ENCODE measurements around the gene EGR4. TPM values are rescaled to one million over a fixed set of nuclear protein-coding genes. Genes with fewer than 3 reads are reported as not detected.

The EGR4 gene
- total RNA-seq, 1 donor, result not detected

DNA sequence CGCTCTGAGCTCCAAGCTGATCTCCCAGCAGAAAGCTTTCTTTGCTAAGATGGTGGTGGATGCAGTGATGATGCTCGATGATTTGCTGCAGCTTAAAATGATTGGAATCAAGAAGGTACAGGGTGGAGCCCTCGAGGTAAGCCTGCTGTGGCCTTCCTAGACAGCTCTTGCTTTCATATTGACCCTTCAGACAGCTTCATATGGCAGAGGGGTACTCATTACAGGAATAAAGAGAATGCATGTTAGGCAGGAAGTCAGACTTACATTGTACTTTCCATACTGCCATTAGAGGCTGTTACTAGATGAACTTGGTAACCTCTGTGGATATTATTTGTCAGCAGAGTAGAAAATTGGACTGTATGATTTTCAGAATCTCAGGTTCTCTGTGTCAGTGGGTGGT lies 48.8 kb downstream of the EGR4 start:
- Histone ChIP-seq H4K20me1 (ENCODE audit: insufficient read depth, low read length) (peaks cover 48% of the 10 kb centered on the region), H3K4me2 (ENCODE audit: insufficient read depth, low read length) (no peak overlapping the region), H3K36me3 (ENCODE audit: insufficient read depth, low read length) (peaks cover 87% of the 10 kb centered on the region), H3K4me1 (ENCODE audit: insufficient read depth, low read length) (peaks cover 6% of the 10 kb centered on the region), H2AFZ (ENCODE audit: low read length) (no peak overlapping the region), H3K79me2 (ENCODE audit: insufficient read depth, low read length) (peaks cover 61% of the 10 kb centered on the region), H3K9me3 (ENCODE audit: low read depth, low read length) (no peaks in the 10 kb centered on the region), H3K4me3 (ENCODE audit: insufficient read depth, low read length) (no peak overlapping the region), H3K27ac (ENCODE audit: low read depth, low read length) (no peak overlapping the region), H3K27me3 (ENCODE audit: insufficient read depth, low read length) (no peaks in the 10 kb centered on the region)
- TF ChIP-seq, protein P1, sequence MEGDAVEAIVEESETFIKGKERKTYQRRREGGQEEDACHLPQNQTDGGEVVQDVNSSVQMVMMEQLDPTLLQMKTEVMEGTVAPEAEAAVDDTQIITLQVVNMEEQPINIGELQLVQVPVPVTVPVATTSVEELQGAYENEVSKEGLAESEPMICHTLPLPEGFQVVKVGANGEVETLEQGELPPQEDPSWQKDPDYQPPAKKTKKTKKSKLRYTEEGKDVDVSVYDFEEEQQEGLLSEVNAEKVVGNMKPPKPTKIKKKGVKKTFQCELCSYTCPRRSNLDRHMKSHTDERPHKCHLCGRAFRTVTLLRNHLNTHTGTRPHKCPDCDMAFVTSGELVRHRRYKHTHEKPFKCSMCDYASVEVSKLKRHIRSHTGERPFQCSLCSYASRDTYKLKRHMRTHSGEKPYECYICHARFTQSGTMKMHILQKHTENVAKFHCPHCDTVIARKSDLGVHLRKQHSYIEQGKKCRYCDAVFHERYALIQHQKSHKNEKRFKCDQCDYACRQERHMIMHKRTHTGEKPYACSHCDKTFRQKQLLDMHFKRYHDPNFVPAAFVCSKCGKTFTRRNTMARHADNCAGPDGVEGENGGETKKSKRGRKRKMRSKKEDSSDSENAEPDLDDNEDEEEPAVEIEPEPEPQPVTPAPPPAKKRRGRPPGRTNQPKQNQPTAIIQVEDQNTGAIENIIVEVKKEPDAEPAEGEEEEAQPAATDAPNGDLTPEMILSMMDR (IDR thresholded peaks at IDR 0.05; ENCODE audit: extremely low read depth, low read depth, low read length), result no peak
- no peak for DNase-seq (ENCODE audit: insufficient read length, low spot score, missing footprints)

DNA sequence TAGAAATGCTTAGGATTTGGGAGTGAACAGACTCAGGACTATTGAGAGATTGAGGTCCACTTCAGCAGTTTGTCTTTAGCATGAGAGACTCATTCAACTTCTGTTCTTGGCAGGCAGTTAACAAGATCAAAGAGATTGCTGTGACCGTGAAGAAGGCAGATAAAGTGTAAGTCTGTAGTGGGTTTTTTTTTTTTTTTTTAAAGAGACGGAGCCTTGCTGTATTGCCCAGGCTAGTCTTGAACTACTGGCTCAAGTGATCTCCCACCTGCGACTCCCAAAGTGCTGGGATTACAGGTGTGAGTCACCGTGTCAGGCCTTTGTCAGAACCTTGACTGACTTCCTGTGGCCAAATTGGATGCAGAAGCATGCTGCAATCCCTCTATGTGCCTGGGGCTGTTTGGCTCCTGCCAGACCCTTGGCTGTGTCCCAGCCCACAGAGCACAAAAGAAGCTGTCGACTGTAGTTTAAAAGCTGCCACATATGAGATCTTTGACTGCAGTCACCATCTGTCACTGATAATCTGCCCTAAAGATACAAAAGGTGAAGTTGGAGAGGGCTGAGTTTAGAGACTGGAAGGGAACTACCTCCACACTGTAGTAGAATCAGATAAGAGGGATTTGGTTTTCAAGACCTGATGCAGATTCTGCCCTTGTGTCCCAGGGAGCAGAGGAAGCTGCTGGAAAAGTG lies 49.3 kb downstream of the EGR4 start:
- DNase-seq (ENCODE audit: insufficient read length, low spot score, missing footprints), result no peak
- Histone ChIP-seq H2AFZ (ENCODE audit: low read length) (no peak overlapping the region), H3K27me3 (ENCODE audit: insufficient read depth, low read length) (no peaks in the 10 kb centered on the region), H3K4me2 (ENCODE audit: insufficient read depth, low read length) (no peak overlapping the region), H3K79me2 (ENCODE audit: insufficient read depth, low read length) (peaks cover 67% of the 10 kb centered on the region), H3K36me3 (ENCODE audit: insufficient read depth, low read length) (peaks cover 82% of the 10 kb centered on the region), H4K20me1 (ENCODE audit: insufficient read depth, low read length) (peaks cover 53% of the 10 kb centered on the region), H3K4me3 (ENCODE audit: insufficient read depth, low read length) (no peak overlapping the region), H3K4me1 (ENCODE audit: insufficient read depth, low read length) (peaks cover 12% of the 10 kb centered on the region), H3K27ac (ENCODE audit: low read depth, low read length) (no peak overlapping the region), H3K9me3 (ENCODE audit: low read depth, low read length) (no peaks in the 10 kb centered on the region)
- TF ChIP-seq, protein P1 (IDR thresholded peaks at IDR 0.05; ENCODE audit: extremely low read depth, low read depth, low read length), result no peak

Small RNA genes within 50 kb of the gene (small RNA-seq; reads per million reads assigned to genes)
- not detected for gene RNU6-111P

Other genes starting within 250 kb of the EGR4 start
- gene SFXN5, start 221.8 kb downstream of the EGR4 start, total RNA-seq, result 13.8 and 17.0 TPM in 2 replicates
- gene RAB11FIP5, start 180.6 kb downstream of the EGR4 start, total RNA-seq, result 53.9 and 59.0 TPM in 2 replicates
- gene NOTO, start 91.0 kb downstream of the EGR4 start, total RNA-seq, result not detected in 2 replicates
- 16.5 and 17.4 TPM in 2 replicates for gene SMYD5, start 79.3 kb downstream of the EGR4 start, total RNA-seq
- gene PRADC1, start 60.3 kb downstream of the EGR4 start, total RNA-seq, result 11.2 and 15.9 TPM in 2 replicates
- gene CCT7, start 59.2 kb downstream of the EGR4 start, total RNA-seq, result 180 and 200 TPM in 2 replicates
- gene FBXO41, start 9.1 kb downstream of the EGR4 start, total RNA-seq, result 0.29 and 0.36 TPM in 2 replicates
- 22.1 and 26.5 TPM in 2 replicates for gene ALMS1, start 92.3 kb upstream of the EGR4 start, total RNA-seq